Brain microvascular endothelial cell (primary cell): ENCODE measurements around the gene TLR2.
A peak's percentile ranks its signal among the peaks of the same experiment; 100 is the strongest.
"Not testable (repeated sequence)": the region's sequence is repeated elsewhere in the genome, so short reads cannot be mapped to it uniquely, and the experiment has no call there.

Experiments used
- DNase-seq: peaks from one replicate; pipeline ENCODE4 v3.0.0-alpha.2; 2020
- H3K27ac ChIP-seq: fragments of 250-450 bp; sonication (Bioruptor Pico); 2 replicates; pipeline ENCODE4 v1.5.1; 2020; ENCODE audit warnings: mild to moderate bottlenecking, moderate library complexity
- H3K27me3 ChIP-seq: fragments of 250-450 bp; sonication (Bioruptor Pico); replicated peaks from 2 replicates; pipeline ENCODE4 v1.5.1; 2020; ENCODE audit warnings: mild to moderate bottlenecking
- H3K36me3 ChIP-seq: fragments of 250-450 bp; sonication (Bioruptor Pico); replicated peaks from 2 replicates; pipeline ENCODE4 v1.5.1; 2020; ENCODE audit warnings: mild to moderate bottlenecking
- H3K4me3 ChIP-seq: 2 replicates; pipeline ENCODE4 v1.5.1; 2011; ENCODE audit warnings: low read depth, mild to moderate bottlenecking, control low read depth, low read length, moderate library complexity
- CTCF ChIP-seq: IDR thresholded peaks from 2 replicates; pipeline ENCODE4 v1.5.1; 2011; ENCODE audit warnings: low read depth, mild to moderate bottlenecking, moderate library complexity, low read length, control low read depth, inconsistent platforms; ENCODE audit errors: missing control alignments
- in situ Hi-C: cut with HindIII; loops from 2 replicates; pipeline ENCODE4 v1.10.0; 2017; ENCODE audit warnings: low sequenced_read_pairs, low pct_ligation_motif_present

TLR2 gene

GRCh38 chr4:153652051-153652784 is 31.9 kb upstream of the TLR2 start:
- Histone ChIP-seq H3K27me3 (no peaks in the 10 kb centered on the region), H3K27ac (no peak overlapping the region), H3K4me3 (no peak overlapping the region), H3K36me3 (no peaks in the 10 kb centered on the region)
- peak; percentile 50 for DNase-seq
- TF ChIP-seq CTCF, result no peak
- in situ Hi-C loops, result no loop called here

- H3K27me3 ChIP-seq, result no peaks in the 10 kb centered on the region
- DNase-seq, result no peak
- in situ Hi-C loops, result no loop called here
- no peak overlapping the region for H3K27ac ChIP-seq
- TF ChIP-seq CTCF, result no peak
- H3K36me3 ChIP-seq, result no peaks in the 10 kb centered on the region
- H3K4me3 ChIP-seq, result no peak overlapping the region
These were observed 29.0 kb upstream of the TLR2 start for GRCh38 chr4:153655002-153655541.

- Histone ChIP-seq H3K27ac (no peak overlapping the region), H3K4me3 (no peak overlapping the region), H3K27me3 (no peaks in the 10 kb centered on the region), H3K36me3 (no peaks in the 10 kb centered on the region)
- no peak for DNase-seq
- no peak for TF ChIP-seq CTCF
- in situ Hi-C loops, result no loop called here
These were observed 28.2 kb upstream of the TLR2 start for GRCh38 chr4:153655928-153656327.

GRCh38 chr4:153661215-153661822 is 22.8 kb upstream of the TLR2 start:
- H3K27me3 ChIP-seq, result no peaks in the 10 kb centered on the region
- in situ Hi-C loops, result no loop called here
- no peak for TF ChIP-seq CTCF
- no peak overlapping the region for H3K27ac ChIP-seq
- DNase-seq, result no peak
- H3K4me3 ChIP-seq, result no peak overlapping the region
- no peaks in the 10 kb centered on the region for H3K36me3 ChIP-seq

- no peak overlapping the region for H3K4me3 ChIP-seq
- DNase-seq, result no peak
- in situ Hi-C loops, result no loop called here
- TF ChIP-seq CTCF, result no peak
- H3K27ac ChIP-seq, result no peak overlapping the region
- H3K36me3 ChIP-seq, result no peaks in the 10 kb centered on the region
- no peaks in the 10 kb centered on the region for H3K27me3 ChIP-seq
These were observed 22.2 kb upstream of the TLR2 start for GRCh38 chr4:153661908-153662307.

GRCh38 chr4:153663667-153664066 is 20.4 kb upstream of the TLR2 start:
- no peak for TF ChIP-seq CTCF
- no peak for DNase-seq
- in situ Hi-C loops, result no loop called here

GRCh38 chr4:153666505-153666904 is 17.6 kb upstream of the TLR2 start:
- H3K36me3 ChIP-seq, H3K27ac ChIP-seq, in situ Hi-C loops, H3K4me3 ChIP-seq, H3K27me3 ChIP-seq, DNase-seq: not testable (repeated sequence)

More at GRCh38 chr4:153663667-153664066, 20.4 kb upstream of the TLR2 start:
- H3K27ac ChIP-seq, result no peak overlapping the region
- H3K27me3 ChIP-seq, result no peaks in the 10 kb centered on the region
- no peaks in the 10 kb centered on the region for H3K36me3 ChIP-seq
- no peak overlapping the region for H3K4me3 ChIP-seq
